SJSA1 (cell line): Measurements from ENCODE around the gene HK2. TPM values are rescaled to one million over a fixed set of nuclear protein-coding genes. Genes with fewer than 3 reads are reported as not detected.
A peak's percentile ranks its signal among the peaks of the same experiment; 100 is the strongest.
"Not testable (repeated sequence)": the region's sequence is repeated elsewhere in the genome, so short reads cannot be mapped to it uniquely, and the experiment has no call there.

ENCODE experiments used
- DNase-seq, 2 experiments: peaks; one replicate each; pipeline ENCODE4 v3.0.0-alpha.2; 2015 to 2020; ENCODE audit warnings: low spot score in 2 of 2, low read depth in 1 of 2
- H3K27ac ChIP-seq: fragments of 250-450 bp; sonication (Bioruptor Pico); 2 replicates; pipeline ENCODE4 v1.5.1; 2020; ENCODE audit warnings: mild to moderate bottlenecking, moderate library complexity
- H3K27me3 ChIP-seq: fragments of 250-450 bp; sonication (Bioruptor Pico); replicated peaks from 2 replicates; pipeline ENCODE4 v1.5.1; 2020; ENCODE audit warnings: mild to moderate bottlenecking, moderate library complexity
- H3K36me3 ChIP-seq: fragments of 250-450 bp; sonication (Bioruptor Pico); 2 replicates; pipeline ENCODE4 v1.5.1; 2020; ENCODE audit warnings: mild to moderate bottlenecking
- H3K4me1 ChIP-seq: fragments of 250-450 bp; sonication (Bioruptor Pico); replicated peaks from 2 replicates; pipeline ENCODE4 v1.6.1; 2021; ENCODE audit warnings: mild to moderate bottlenecking
- H3K4me3 ChIP-seq: fragments of 250-450 bp; sonication (Bioruptor Pico); 2 replicates; pipeline ENCODE4 v1.5.1; 2020; ENCODE audit warnings: mild to moderate bottlenecking
- H3K9me3 ChIP-seq: fragments of 250-450 bp; sonication (Bioruptor Pico); replicated peaks from 2 replicates; pipeline ENCODE4 v1.5.1; 2020; ENCODE audit warnings: mild to moderate bottlenecking
- total RNA-seq: library from RNA; depleted of rRNA; stranded (reverse); fragments of >200 nt; shearing (Covaris generic); gene quantifications from 2 replicates; pipeline ENCODE4 v1.2.3, GENCODE V29; 2014

HK2 gene
- total RNA-seq, 1 experiment from 2014 or later: 7.1 TPM

GRCh38 chr2:74821177-74822126 lies 12.5 kb upstream of the HK2 start:
- no peaks in the 10 kb centered on the region for H3K36me3 ChIP-seq
- peaks cover 10% of the 10 kb centered on the region for H3K4me1 ChIP-seq
- no peak for DNase-seq
- no peak overlapping the region for H3K27ac ChIP-seq
- H3K9me3 ChIP-seq: no peaks in the 10 kb centered on the region
- no peak overlapping the region for H3K4me3 ChIP-seq
- H3K27me3 ChIP-seq: no peaks in the 10 kb centered on the region

GRCh38 chr2:74822771-74823566 lies 11.0 kb upstream of the HK2 start:
- Histone ChIP-seq H3K27ac (no peak overlapping the region), H3K9me3 (no peaks in the 10 kb centered on the region), H3K4me3 (no peak overlapping the region), H3K27me3 (no peaks in the 10 kb centered on the region), H3K4me1 (no peaks in the 10 kb centered on the region), H3K36me3 (no peaks in the 10 kb centered on the region)
- DNase-seq: no peak

DNA sequence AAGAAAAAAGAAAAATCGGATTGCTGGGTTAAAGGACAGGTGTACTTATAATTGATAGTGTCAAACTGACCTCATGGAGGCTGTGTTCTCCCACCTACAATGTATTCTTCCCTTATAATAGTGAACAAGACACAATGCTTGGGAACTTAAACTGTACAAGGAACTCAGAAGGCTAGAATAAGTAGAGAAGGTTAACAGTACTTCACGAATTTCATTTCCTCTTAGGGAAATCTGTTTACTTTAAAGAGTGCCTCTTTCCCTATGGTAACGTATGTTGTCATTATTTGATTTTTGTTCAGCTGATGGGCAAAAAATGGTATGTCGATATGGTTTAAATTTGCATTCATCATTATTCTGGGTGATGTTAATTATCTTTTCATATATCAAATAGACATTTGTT lies 9.2 kb upstream of the HK2 start:
- DNase-seq: no peak
- Histone ChIP-seq H3K36me3 (no peaks in the 10 kb centered on the region), H3K27ac (no peak overlapping the region), H3K4me1 (no peaks in the 10 kb centered on the region), H3K9me3 (no peaks in the 10 kb centered on the region), H3K4me3 (no peak overlapping the region), H3K27me3 (no peaks in the 10 kb centered on the region)

DNA sequence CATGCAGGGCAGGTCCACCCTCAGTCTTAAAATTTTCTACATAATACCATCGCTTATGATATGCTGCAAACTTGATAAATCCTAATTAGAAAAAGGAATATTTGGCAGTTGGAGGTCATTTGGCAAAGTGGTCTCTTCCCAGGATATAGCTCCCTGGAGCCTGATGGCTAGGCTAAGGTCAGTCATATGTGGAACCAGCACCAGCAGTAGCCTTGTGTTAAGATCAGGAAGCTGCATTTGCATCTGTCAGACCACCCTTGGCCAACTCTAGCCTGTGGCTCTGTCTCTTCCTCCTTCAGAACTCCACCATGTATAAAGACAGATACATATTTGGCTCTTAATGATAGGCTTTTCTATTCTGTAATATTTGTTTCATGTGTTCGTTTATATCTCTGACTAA lies 5.4 kb upstream of the HK2 start:
- Histone ChIP-seq H3K4me1 (0 out of 2 replicates have a peak, but pooled peaks cover 8% of the 10 kb centered on the region), H3K27ac (no peak overlapping the region), H3K36me3 (no peaks in the 10 kb centered on the region), H3K27me3 (no peaks in the 10 kb centered on the region), H3K9me3 (no peaks in the 10 kb centered on the region), H3K4me3 (no peak overlapping the region)
- no peak for DNase-seq

GRCh38 chr2:74831693-74832530 lies 2.0 kb upstream of the HK2 start:
- DNase-seq: no peak
- H3K4me3 ChIP-seq: no peak overlapping the region
- no peaks in the 10 kb centered on the region for H3K9me3 ChIP-seq
- H3K36me3 ChIP-seq: no peaks in the 10 kb centered on the region
- peaks cover 24% of the 10 kb centered on the region for H3K4me1 ChIP-seq
- H3K27ac ChIP-seq: no peak overlapping the region
- no peaks in the 10 kb centered on the region for H3K27me3 ChIP-seq

- not testable (repeated sequence) for H3K9me3 ChIP-seq, H3K36me3 ChIP-seq, H3K27me3 ChIP-seq
- peak overlapping the region; percentile 68 for H3K4me3 ChIP-seq
- 0 out of 2 replicates have a peak overlapping the region, but pooled peaks have one; percentile 1 for H3K27ac ChIP-seq
- peaks cover 24% of the 10 kb centered on the region for H3K4me1 ChIP-seq
- peak; percentile 48 to 60 for DNase-seq
Measured at GRCh38 chr2:74834234-74834791, 386 bp downstream of the HK2 start.

- peak overlapping the region; percentile 68 for H3K4me3 ChIP-seq
- H3K36me3 ChIP-seq: no peaks in the 10 kb centered on the region
- DNase-seq: peak; percentile 52 to 61
- no peaks in the 10 kb centered on the region for H3K27me3 ChIP-seq
- H3K4me1 ChIP-seq: peaks cover 24% of the 10 kb centered on the region
- no peak overlapping the region for H3K27ac ChIP-seq
- no peaks in the 10 kb centered on the region for H3K9me3 ChIP-seq
Measured at GRCh38 chr2:74834792-74835755, 1.1 kb downstream of the HK2 start.

- H3K4me1 ChIP-seq: peaks cover 24% of the 10 kb centered on the region
- DNase-seq: peak in 1 of 2 experiments; percentile 36
- no peaks in the 10 kb centered on the region for H3K9me3 ChIP-seq
- H3K36me3 ChIP-seq: no peaks in the 10 kb centered on the region
- no peaks in the 10 kb centered on the region for H3K27me3 ChIP-seq
- peak overlapping the region; percentile 68 for H3K4me3 ChIP-seq
- H3K27ac ChIP-seq: no peak overlapping the region
Measured at GRCh38 chr2:74835831-74836674, 2.1 kb downstream of the HK2 start.

- no peaks in the 10 kb centered on the region for H3K9me3 ChIP-seq
- H3K4me1 ChIP-seq: peaks cover 23% of the 10 kb centered on the region
- no peak for DNase-seq
- no peak overlapping the region for H3K4me3 ChIP-seq
- no peak overlapping the region for H3K27ac ChIP-seq
- no peaks in the 10 kb centered on the region for H3K27me3 ChIP-seq
- H3K36me3 ChIP-seq: no peaks in the 10 kb centered on the region
Measured at GRCh38 chr2:74836675-74837401, 2.9 kb downstream of the HK2 start.

- Histone ChIP-seq H3K4me1 (peaks cover 41% of the 10 kb centered on the region), H3K4me3 (no peak overlapping the region), H3K36me3 (peaks cover 3% of the 10 kb centered on the region; the same call in 1 of the 2 replicates), H3K27ac (no peak overlapping the region), H3K9me3 (no peaks in the 10 kb centered on the region), H3K27me3 (no peaks in the 10 kb centered on the region)
- no peak for DNase-seq
Measured at GRCh38 chr2:74841641-74842040, 7.7 kb downstream of the HK2 start.

DNA sequence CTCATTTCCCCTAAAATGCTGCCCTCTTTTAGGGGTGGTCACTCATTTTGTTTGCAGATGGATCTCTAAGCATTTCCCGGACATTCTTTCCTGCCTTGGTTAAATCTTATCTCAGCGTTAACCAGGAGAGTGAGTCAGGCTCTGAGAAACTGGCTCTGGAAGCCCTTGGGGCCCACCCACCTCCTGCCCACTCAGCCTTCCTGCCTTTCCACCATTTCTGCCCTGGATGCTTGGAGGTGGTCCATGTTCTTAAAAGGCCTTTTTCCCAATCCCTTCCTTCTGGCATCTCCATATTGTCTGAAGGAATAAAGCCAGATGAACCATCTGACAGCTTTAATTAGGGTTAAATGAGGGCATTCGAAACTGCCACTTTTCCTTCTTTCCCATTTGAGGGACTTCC lies 9.5 kb downstream of the HK2 start:
- DNase-seq: peak; percentile 64 to 66
- peak overlapping the region; percentile 80 for H3K27ac ChIP-seq
- H3K36me3 ChIP-seq: peaks cover 3% of the 10 kb centered on the region; the same call in 1 of the 2 replicates
- no peak overlapping the region for H3K4me3 ChIP-seq
- no peaks in the 10 kb centered on the region for H3K27me3 ChIP-seq
- H3K9me3 ChIP-seq: no peaks in the 10 kb centered on the region
- peaks cover 41% of the 10 kb centered on the region for H3K4me1 ChIP-seq
